Measurements from ENCODE around the gene IFT52. TPM values are rescaled to one million over a fixed set of nuclear protein-coding genes. Genes with fewer than 3 reads are reported as not detected.
"Not testable (repeated sequence)": the region's sequence is repeated elsewhere in the genome, so short reads cannot be mapped to it uniquely, and the experiment has no call there.

Gene IFT52
- total RNA-seq, 2 donors from 2014 or later, result 16.3 to 23.4 TPM

- 88 to 94% methylated on average over 8 of the region's 8 CpGs for WGBS, 2 donors
- H3K27me3 ChIP-seq, result no peaks in the 10 kb centered on the region
- no peaks in the 10 kb centered on the region for H3K9me3 ChIP-seq
- intact Hi-C loops (cut with DNase I), result no loop called here
- no peak overlapping the region for H3K27ac ChIP-seq
- H3K4me3 ChIP-seq, result no peak overlapping the region
- H3K36me3 ChIP-seq (replicated peaks in 1 of 2; ENCODE audit: insufficient read depth in 1 of 2, low read depth in 2 of 2), result peaks cover 0 to 3% of the 10 kb centered on the region in 2 donors
- DNase-seq (no peak), ATAC-seq (no peak)
- H3K4me1 ChIP-seq, result no peaks in the 10 kb centered on the region
- no peak for TF ChIP-seq POLR2A (IDR thresholded peaks at IDR 0.05)
- no peak for TF ChIP-seq CTCF (IDR thresholded peaks at IDR 0.05)
These were observed 40.9 kb downstream of the IFT52 start for GRCh38 chr20:43631598-43631997.

GRCh38 chr20:43636429-43636828 is 45.7 kb downstream of the IFT52 start:
- ATAC-seq, result no peak
- peaks cover 0 to 5% of the 10 kb centered on the region in 2 donors for H3K36me3 ChIP-seq (replicated peaks in 1 of 2; ENCODE audit: insufficient read depth in 1 of 2, low read depth in 2 of 2)

GRCh38 chr20:43642548-43642947 is 51.8 kb downstream of the IFT52 start:
- ATAC-seq, result no peak
- intact Hi-C loops (cut with DNase I), result no loop called here
- peaks cover 0 to 4% of the 10 kb centered on the region in 2 donors for H3K36me3 ChIP-seq (replicated peaks in 1 of 2; ENCODE audit: insufficient read depth in 1 of 2, low read depth in 2 of 2)
- H3K27me3 ChIP-seq, result no peaks in the 10 kb centered on the region
- no peak overlapping the region for H3K27ac ChIP-seq
- DNase-seq, result no peak
- no peak overlapping the region for H3K4me3 ChIP-seq
- no peaks in the 10 kb centered on the region for H3K4me1 ChIP-seq
- 94 to 96% methylated on average over 4 of the region's 4 CpGs for WGBS, 2 donors
- TF ChIP-seq CTCF (IDR thresholded peaks at IDR 0.05), result no peak
- no peak for TF ChIP-seq POLR2A (IDR thresholded peaks at IDR 0.05)
- H3K9me3 ChIP-seq, result no peaks in the 10 kb centered on the region

More at GRCh38 chr20:43636429-43636828, 45.7 kb downstream of the IFT52 start:
- TF ChIP-seq POLR2A (IDR thresholded peaks at IDR 0.05), result no peak
- TF ChIP-seq CTCF (IDR thresholded peaks at IDR 0.05), result no peak
- H3K4me3 ChIP-seq, result no peak overlapping the region
- intact Hi-C loops (cut with DNase I), result no loop called here
- 85 to 88% methylated on average over 2 of the region's 2 CpGs for WGBS, 2 donors
- H3K4me1 ChIP-seq, result no peaks in the 10 kb centered on the region
- DNase-seq, result no peak
- no peaks in the 10 kb centered on the region for H3K27me3 ChIP-seq
- H3K9me3 ChIP-seq, result no peaks in the 10 kb centered on the region
- no peak overlapping the region for H3K27ac ChIP-seq

GRCh38 chr20:43650997-43651525 is 60.3 kb downstream of the IFT52 start:
- Histone ChIP-seq H3K27me3 (no peaks in the 10 kb centered on the region), H3K4me3 (no peak overlapping the region), H3K9me3 (no peaks in the 10 kb centered on the region), H3K4me1 (peaks cover 15% of the 10 kb centered on the region), H3K27ac (no peak overlapping the region), H3K36me3 (replicated peaks in 1 of 2; ENCODE audit: insufficient read depth in 1 of 2, low read depth in 2 of 2) (peaks cover 0 to 2% of the 10 kb centered on the region in 2 donors)
- no peak for ATAC-seq
- intact Hi-C loops (cut with DNase I), result no loop called here
- 77 to 78% methylated on average over 3 of the region's 3 CpGs for WGBS, 2 donors
- DNase-seq, result no peak
- TF ChIP-seq POLR2A (IDR thresholded peaks at IDR 0.05), result no peak
- no peak for TF ChIP-seq CTCF (IDR thresholded peaks at IDR 0.05)

- intact Hi-C loops (cut with DNase I); DNase-seq; ATAC-seq; H3K36me3 ChIP-seq (replicated peaks in 1 of 2; ENCODE audit: insufficient read depth in 1 of 2, low read depth in 2 of 2); H3K27ac ChIP-seq; H3K27me3 ChIP-seq; H3K9me3 ChIP-seq; H3K4me3 ChIP-seq: not testable (repeated sequence)
- H3K4me1 ChIP-seq, result peaks cover 15% of the 10 kb centered on the region
- WGBS, 2 donors, result 92 to 95% methylated on average over 10 of the region's 10 CpGs
These were observed 61.0 kb downstream of the IFT52 start for GRCh38 chr20:43651650-43652184.

Measured in body of pancreas (tissue), 4 donors.